K562 (cell line): Measurements from ENCODE around the gene PHACTR3. TPM values are rescaled to one million over a fixed set of nuclear protein-coding genes. Genes with fewer than 3 reads are reported as not detected.
"Not testable (repeated sequence)": the region's sequence is repeated elsewhere in the genome, so short reads cannot be mapped to it uniquely, and the experiment has no call there.

Experiments used
- ATAC-seq: fragments of 200-7000 bp; cut with Tn5 transposase; 3 replicates; pipeline ENCODE4 v1.9.1; 2020; ENCODE audit warnings: moderate library complexity
- BruUV-seq: library from RNA; stranded (reverse); fragments of 400-500 nt; replicated peaks from 2 replicates; lab custom pipeline; 2021; lab: Mats Ljungman, UMichigan
- CTCF ChIA-PET: fragments of 300-600 bp; formaldehyde crosslinking; extraction: SDS; loops from one replicate; lab custom pipeline; 2021; ENCODE audit warnings: low intra/inter-chr PET ratio; lab: Yijun Ruan, JAX
- POLR2A ChIA-PET: fragments of 300-600, 350-650 bp; sonication (Branson Sonifier 250); formaldehyde crosslinking; extraction: SDS; loops from one replicate; lab custom pipeline; 2021; ENCODE audit warnings: antibody characterized with exemption, inconsistent platforms; lab: Yijun Ruan, JAX
- DNase-seq, 4 experiments: peaks; one replicate each; pipeline versions ENCODE4 v3.0.0 to v3.0.0-alpha.2; 2011 to 2018; ENCODE audit warnings: low spot score in 3 of 4, mixed read lengths in 3 of 4; ENCODE audit errors: extremely low read depth in 1 of 4
- FAIRE-seq: peaks from 2 replicates; lab custom pipeline; 2011; peaks lifted over from hg19 to GRCh38; lab: Jason Lieb, UNC
- H2AFZ ChIP-seq: 2 replicates; pipeline ENCODE4 v1.6.0; 2011; ENCODE audit warnings: low read depth, low read length, control low read depth, inconsistent platforms
- H3K27ac ChIP-seq: fragments of 200-600 bp; 3 replicates; pipeline ENCODE4 v1.8.0; 2011; ENCODE audit warnings: low read depth, mild to moderate bottlenecking, control low read depth, inconsistent platforms, low read length, moderate library complexity, mixed read lengths; ENCODE audit errors: extremely low read depth
- H3K27me3 ChIP-seq, 2 experiments: fragments of 300-600 bp in 1 of 2; 2 replicates in 1 of 2; 3 replicates in 1 of 2; pipeline versions ENCODE4 v1.6.0 to v1.8.0; 2011; ENCODE audit warnings: inconsistent platforms in 2 of 2, low read length in 2 of 2, mild to moderate bottlenecking in 1 of 2, mixed read lengths in 1 of 2, moderate library complexity in 1 of 2; ENCODE audit not compliant: control insufficient read depth in 2 of 2, insufficient read depth in 2 of 2
- H3K36me3 ChIP-seq: fragments of 300-600 bp; 3 replicates; pipeline ENCODE4 v1.8.0; 2011; ENCODE audit warnings: mild to moderate bottlenecking, low read length, inconsistent platforms; ENCODE audit not compliant: control insufficient read depth, insufficient read depth
- H3K4me1 ChIP-seq, 2 experiments: fragments of 200-600 bp in 1 of 2; replicated peaks in 1 of 2; 2 replicates in 1 of 2; 3 replicates in 1 of 2; pipeline versions ENCODE4 v1.5.1 to v1.8.0; 2011; ENCODE audit warnings: inconsistent platforms in 2 of 2, low read length in 2 of 2, mild to moderate bottlenecking in 1 of 2, mixed read lengths in 1 of 2, moderate library complexity in 1 of 2; ENCODE audit not compliant: control insufficient read depth in 2 of 2, insufficient read depth in 2 of 2
- H3K4me2 ChIP-seq: 2 replicates; pipeline ENCODE4 v1.6.1; 2011; ENCODE audit warnings: low read length, control low read depth, inconsistent platforms, mixed read lengths; ENCODE audit not compliant: insufficient read depth
- H3K4me3 ChIP-seq: fragments of 200-600 bp; sonication (generic), shearing (Covaris generic); 2 replicates; pipeline ENCODE4 v1.5.1; 2016; ENCODE audit warnings: control low read depth, inconsistent platforms
- H3K79me2 ChIP-seq: fragments of 200-600 bp; 3 replicates; pipeline ENCODE4 v1.8.0; 2011; ENCODE audit warnings: low read length, inconsistent platforms; ENCODE audit not compliant: control insufficient read depth, insufficient read depth
- H3K9ac ChIP-seq, 2 experiments: 2 replicates each; pipeline versions ENCODE4 v1.6.0 to v1.6.1; 2011; ENCODE audit warnings: low read depth in 2 of 2, low read length in 2 of 2, control low read depth in 1 of 2, inconsistent platforms in 1 of 2, mild to moderate bottlenecking in 1 of 2, mixed read lengths in 1 of 2; ENCODE audit not compliant: insufficient read depth in 1 of 2
- H3K9me1 ChIP-seq: one replicate; pipeline ENCODE4 v1.6.0; 2011; ENCODE audit warnings: inconsistent platforms, mild to moderate bottlenecking, low read length, moderate library complexity; ENCODE audit not compliant: control insufficient read depth, insufficient read depth
- H3K9me3 ChIP-seq: replicated peaks from 2 replicates; pipeline ENCODE4 v1.5.1; 2011; ENCODE audit warnings: low read depth, low read length, inconsistent platforms; ENCODE audit not compliant: control insufficient read depth, insufficient read depth
- H4K20me1 ChIP-seq: replicated peaks from 2 replicates; pipeline ENCODE4 v1.6.1; 2011; ENCODE audit warnings: low read length, inconsistent platforms, mixed read lengths; ENCODE audit not compliant: control insufficient read depth, insufficient read depth
- BRCA1 ChIP-seq, 2 experiments: fragments of 450-650 bp in 1 of 2; sonication (generic) in 1 of 2; formaldehyde crosslinking in 1 of 2; IDR thresholded peaks; 2 replicates each; pipeline versions ENCODE4 v1.5.0 to v1.6.1; 2017 to 2020; ENCODE audit warnings: mild to moderate bottlenecking in 1 of 2, missing genetic modification reagents in 1 of 2
- DIDO1 ChIP-seq: fragments of 450-650 bp; IDR thresholded peaks from 2 replicates; pipeline ENCODE4 v1.6.1; 2016; ENCODE audit warnings: low read depth, missing biosample characterization, missing genetic modification characterization
- NCOR1 ChIP-seq: fragments of 450-650 bp; IDR thresholded peaks from 2 replicates; pipeline ENCODE4 v1.6.1; 2016; ENCODE audit warnings: mild to moderate bottlenecking, moderate library complexity
- PHB2 ChIP-seq: fragments of 450-650 bp; IDR thresholded peaks from 2 replicates; pipeline ENCODE4 v1.6.1; 2017; ENCODE audit warnings: low read depth
- ZNF140 ChIP-seq: fragments of 250-450 bp; sonication (Bioruptor Pico); IDR thresholded peaks from 2 replicates; pipeline ENCODE4 v1.8.0; 2021; ENCODE audit warnings: moderate library complexity, mild to moderate bottlenecking, inconsistent platforms
- WGBS: fragments of 100-300 bp; shearing (Covaris generic); methylation state at CpG from one replicate; pipeline ENCODE4 v1.1.6; 2016; ENCODE audit warnings: low coverage, mixed read lengths; ENCODE audit not compliant: insufficient coverage; ENCODE audit errors: missing lambda C conversion rate; 5-methylcytosine and 5-hydroxymethylcytosine counted together
- in situ Hi-C: fragments of 300-500 bp; cut with MboI; formaldehyde crosslinking; loops from 4 replicates; pipeline ENCODE4 v1.15.0; 2018; ENCODE audit warnings: inconsistent platforms, mixed read lengths
- intact Hi-C: fragments of 100-400 bp; cut with micrococcal nuclease; formaldehyde crosslinking; loops from 2 replicates; pipeline ENCODE4 v1.14.2; 2022
- polyA plus RNA-seq, 8 experiments: library from polyadenylated mRNA; depleted of rRNA in 4 of 8; stranded (reverse) in 5 of 8; unstranded in 3 of 8; fragments of >200 nt; fragmentation: Nextera tagmentation in 2 of 8; fragmentation: Illumina TruSeq in 1 of 8; extraction: Ambion mirVana in 2 of 8; extraction: Trizol in 1 of 8; gene quantifications; 2 replicates each; pipeline versions ENCODE4 v1.2.1 to v1.2.3, GENCODE V29; 2011 to 2014; ENCODE audit warnings: inconsistent platforms in 1 of 8, missing spikeins in 1 of 8
- total RNA-seq, 7 experiments: library from RNA; depleted of rRNA in 6 of 7; stranded (reverse); fragments of >200 nt in 6 of 7; fragmentation: Illumina TruSeq in 2 of 7; extraction: Trizol in 2 of 7; gene quantifications; 2 replicates each; pipeline versions ENCODE4 v1.2.1 to v1.2.3, GENCODE V29; 2011 to 2021; ENCODE audit warnings: low replicate concordance in 1 of 7

The PHACTR3 gene
- total and polyA plus RNA-seq, 9 of the 15 experiments (the other 6 are each of a cell fraction or from before 2014, with no cell fraction given) = not detected

GRCh38 chr20:59618131-59618530, 13.8 kb downstream of the PHACTR3 start:
- Histone ChIP-seq H3K79me2 (no peaks in the 10 kb centered on the region), H3K9me1 (no peaks in the 10 kb centered on the region), H3K9ac (no peak overlapping the region; a peak in 1 of 4 replicates), H3K4me3 (no peak overlapping the region), H3K4me2 (no peak overlapping the region), H3K9me3 (no peaks in the 10 kb centered on the region), H2AFZ (no peak overlapping the region), H3K36me3 (no peaks in the 10 kb centered on the region), H3K27ac (no peak overlapping the region), H3K4me1 (no peaks in the 10 kb centered on the region), H4K20me1 (no peaks in the 10 kb centered on the region), H3K27me3 (peaks cover 0 to 20% of the 10 kb centered on the region in 2 experiments; a peak in 2 of 5 replicates)
- intact Hi-C loops (no loop called here), in situ Hi-C loops (no loop called here)
- BruUV-seq = no TSS peak
- DNase-seq (no peak), FAIRE-seq (no peak), ATAC-seq (no peak)
- TF ChIP-seq PHB2 = no peak
- no peak for TF ChIP-seq DIDO1 (tag)
- no peak for TF ChIP-seq ZNF140 (CRISPR knock-in tag)
- TF ChIP-seq BRCA1 (IDR thresholded peaks at IDR 0.05) = no peak
- TF ChIP-seq BRCA1 (CRISPR knock-in tag; IDR thresholded peaks at IDR 0.05) = no peak
- TF ChIP-seq NCOR1 = no peak
- POLR2A ChIA-PET = no interaction called here
- 0% methylated on average over 6 of the region's 8 CpGs for WGBS
- CTCF ChIA-PET = no interaction called here

GRCh38 chr20:59618585-59618984, 14.2 kb downstream of the PHACTR3 start:
- 0% methylated on average over 6 of the region's 6 CpGs for WGBS
- H3K27me3 ChIP-seq = peaks cover 0 to 20% of the 10 kb centered on the region in 2 experiments; a peak in 2 of 5 replicates
- H3K79me2 ChIP-seq, H4K20me1 ChIP-seq, DNase-seq, H3K9me1 ChIP-seq, H3K36me3 ChIP-seq, POLR2A ChIA-PET, H3K27ac ChIP-seq, in situ Hi-C loops, H2AFZ ChIP-seq, H3K9ac ChIP-seq, H3K4me3 ChIP-seq, intact Hi-C loops, H3K9me3 ChIP-seq, FAIRE-seq, BruUV-seq, H3K4me2 ChIP-seq, H3K4me1 ChIP-seq, ATAC-seq, CTCF ChIA-PET: not testable (repeated sequence)
